ENCODE data around the gene SLC6A17. TPM values are rescaled to one million over a fixed set of nuclear protein-coding genes. Genes with fewer than 3 reads are reported as not detected.

Gene SLC6A17
- total and polyA plus RNA-seq, 5 experiments from 2014 or later: not detected

DNA sequence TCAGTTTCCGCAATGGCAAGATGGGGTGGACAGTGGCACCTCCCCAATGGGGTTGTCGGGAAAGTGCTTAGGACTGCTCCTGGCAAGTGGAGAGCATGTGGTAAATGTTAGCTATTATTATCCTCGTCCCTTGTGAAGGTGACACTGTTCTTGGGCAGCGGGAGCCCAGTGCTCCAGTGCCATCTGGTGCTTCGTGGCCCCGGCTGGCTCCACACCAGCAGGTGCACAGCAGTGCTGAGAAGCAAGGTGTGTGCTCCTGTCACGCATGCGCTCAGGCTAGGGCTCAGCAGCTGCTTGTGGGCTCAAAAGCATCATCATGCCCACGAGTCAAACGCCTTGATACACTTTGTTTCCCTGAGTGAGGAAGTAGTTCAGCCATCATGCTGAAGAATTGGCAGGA is 34.9 kb downstream of the SLC6A17 start:
- H3K9me3 Mint-ChIP-seq: no peaks in the 10 kb centered on the region
- no peak overlapping the region for H3K27ac Mint-ChIP-seq
- no peak for DNase-seq
- POLR2A ChIA-PET: no interaction called here
- no peak for ATAC-seq
- peaks cover 7 to 22% (median 11%) of the 10 kb centered on the region in 5 donors for H3K27me3 Mint-ChIP-seq
- H3K4me1 Mint-ChIP-seq: peaks cover 0 to 6% (median 0%) of the 10 kb centered on the region in 4 donors
- H3K4me3 Mint-ChIP-seq: no peak overlapping the region
- H3K36me3 Mint-ChIP-seq: no peaks in the 10 kb centered on the region

DNA sequence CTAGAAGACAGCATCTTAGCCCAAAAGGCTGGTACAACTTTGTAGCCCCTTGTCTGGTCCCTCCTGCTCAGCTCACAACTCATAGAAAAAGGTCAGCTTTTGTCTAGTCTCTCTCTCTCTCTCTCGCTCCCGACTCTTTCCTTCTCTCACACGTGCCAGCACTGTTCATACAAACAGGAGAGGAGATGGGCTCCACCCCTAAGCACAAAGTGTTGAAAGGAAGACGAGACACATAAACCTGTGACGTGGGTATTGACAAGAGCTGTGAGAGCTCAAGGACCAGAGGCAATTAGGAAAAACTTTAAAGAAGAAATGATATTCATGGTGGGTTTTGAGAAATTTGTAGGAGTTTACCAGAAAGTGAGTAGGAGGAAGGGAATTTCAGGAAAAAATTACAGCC is 36.3 kb downstream of the SLC6A17 start:
- Mint-ChIP-seq H3K36me3 (no peaks in the 10 kb centered on the region), H3K27me3 (peaks cover 7 to 22% (median 11%) of the 10 kb centered on the region in 5 donors), H3K4me3 (no peak overlapping the region), H3K4me1 (peaks cover 0 to 6% (median 0%) of the 10 kb centered on the region in 4 donors), H3K27ac (peak overlapping the region in 1 of 10 donors; percentile 31), H3K9me3 (no peaks in the 10 kb centered on the region)
- POLR2A ChIA-PET: no interaction called here
- no peak for ATAC-seq
- DNase-seq: no peak

DNA sequence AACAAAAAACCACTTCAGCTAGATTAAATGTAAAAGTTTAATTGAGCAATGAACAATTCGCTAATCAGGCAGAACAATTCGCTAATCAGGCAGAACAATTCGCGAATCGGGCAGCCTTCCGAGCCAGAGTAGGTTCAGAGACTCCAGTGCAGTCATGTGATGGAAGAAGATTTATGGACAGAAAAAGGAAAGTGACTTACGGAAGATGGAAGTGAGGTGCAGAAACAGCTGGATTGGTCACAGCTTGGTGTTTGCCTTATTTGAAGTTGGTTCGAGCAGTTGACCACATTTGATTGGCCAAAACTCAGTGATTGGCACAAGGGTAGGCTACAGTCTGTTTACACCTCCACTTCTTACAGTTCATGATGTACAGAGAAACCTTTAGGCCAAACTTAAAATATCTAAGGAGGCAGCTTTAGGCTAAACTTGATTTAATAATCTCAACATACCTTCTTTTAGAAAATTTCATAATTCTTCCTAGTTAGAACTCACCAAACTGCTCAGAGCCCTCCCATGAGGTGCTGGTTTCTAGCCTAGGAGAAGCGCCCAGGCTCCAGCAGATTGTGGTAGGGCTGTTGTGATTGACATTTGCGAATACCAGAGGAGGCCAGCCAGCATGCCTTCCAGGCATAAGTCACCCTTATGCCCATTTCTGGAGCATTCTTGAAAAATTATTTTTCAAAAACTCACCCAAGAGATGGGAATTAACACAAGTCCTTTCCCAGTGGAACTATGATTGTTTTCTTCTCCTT is 37.0 kb downstream of the SLC6A17 start:
- Mint-ChIP-seq H3K36me3 (no peaks in the 10 kb centered on the region), H3K4me1 (peaks cover 0 to 6% (median 0%) of the 10 kb centered on the region in 4 donors), H3K4me3 (no peak overlapping the region), H3K27ac (peak overlapping the region in 2 of 10 donors; percentile 31 to 53), H3K9me3 (no peaks in the 10 kb centered on the region), H3K27me3 (peaks cover 7 to 22% (median 11%) of the 10 kb centered on the region in 5 donors)
- POLR2A ChIA-PET: interaction anchor here (0.8 kb wide), 1 partner anchor 319 kb away, joined by 3 read pairs; no protein-coding TSS in a partner anchor
- no peak for ATAC-seq
- no peak for DNase-seq

DNA sequence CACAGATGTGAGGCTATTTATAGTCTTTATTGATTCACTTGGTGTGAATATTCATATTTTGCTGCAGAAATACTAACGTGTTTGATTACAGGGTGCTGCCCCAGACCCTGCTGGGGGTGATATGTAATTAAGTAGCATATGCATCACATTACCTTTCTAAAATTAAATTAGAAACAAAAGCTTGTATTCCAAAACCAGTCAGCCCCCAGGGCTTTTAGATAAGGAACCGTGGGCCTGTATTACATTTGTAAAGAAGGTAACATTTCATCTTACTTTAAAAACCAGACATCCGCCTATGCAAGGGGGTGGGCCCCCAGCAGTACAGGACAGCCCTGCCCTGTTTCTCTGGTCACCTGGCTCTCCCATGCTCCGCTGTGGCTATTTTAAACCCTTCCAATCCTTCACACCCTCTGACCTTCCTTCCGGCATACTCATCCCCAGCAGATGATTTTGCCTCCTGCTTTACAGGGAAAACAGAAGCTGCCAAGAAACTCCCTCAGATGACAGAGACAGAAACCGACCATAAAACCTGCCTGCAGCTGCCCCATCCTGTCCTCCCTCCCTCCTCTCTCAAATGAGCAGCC is 37.8 kb downstream of the SLC6A17 start:
- no peaks in the 10 kb centered on the region for H3K9me3 Mint-ChIP-seq
- H3K27me3 Mint-ChIP-seq: peaks cover 7 to 22% (median 11%) of the 10 kb centered on the region in 5 donors
- no peaks in the 10 kb centered on the region for H3K36me3 Mint-ChIP-seq
- no peak for ATAC-seq
- H3K4me1 Mint-ChIP-seq: peaks cover 0 to 6% (median 0%) of the 10 kb centered on the region in 4 donors
- H3K27ac Mint-ChIP-seq: no peak overlapping the region
- DNase-seq: no peak
- POLR2A ChIA-PET: interaction anchor here (0.8 kb wide), 1 partner anchor 318 kb away, joined by 3 read pairs; no protein-coding TSS in a partner anchor
- H3K4me3 Mint-ChIP-seq: no peak overlapping the region

DNA sequence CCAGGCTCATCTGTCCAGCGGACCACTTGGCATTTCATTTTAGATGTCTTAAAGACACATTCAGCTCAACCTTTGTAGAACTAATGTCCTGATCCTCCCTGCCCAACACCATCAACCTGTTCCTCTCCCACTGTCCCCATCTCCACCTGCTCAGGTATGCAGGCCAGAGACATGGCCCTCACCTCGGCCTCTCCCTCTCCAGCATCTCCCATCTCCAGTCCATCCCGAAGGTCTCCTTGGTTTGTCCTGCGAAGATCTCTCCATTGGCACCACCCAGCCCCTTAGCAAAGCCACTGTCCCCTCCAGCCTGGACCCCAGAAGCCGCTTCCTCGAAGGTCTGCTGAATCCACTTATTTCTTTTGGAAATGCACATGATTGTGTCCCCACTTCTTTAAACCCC is 38.9 kb downstream of the SLC6A17 start:
- H3K4me3 Mint-ChIP-seq: no peak overlapping the region
- peaks cover 7 to 22% (median 11%) of the 10 kb centered on the region in 5 donors for H3K27me3 Mint-ChIP-seq
- H3K36me3 Mint-ChIP-seq: no peaks in the 10 kb centered on the region
- POLR2A ChIA-PET: no interaction called here
- no peaks in the 10 kb centered on the region for H3K9me3 Mint-ChIP-seq
- peaks cover 0 to 6% (median 0%) of the 10 kb centered on the region in 4 donors for H3K4me1 Mint-ChIP-seq
- no peak for DNase-seq
- no peak overlapping the region for H3K27ac Mint-ChIP-seq
- ATAC-seq: no peak

DNA sequence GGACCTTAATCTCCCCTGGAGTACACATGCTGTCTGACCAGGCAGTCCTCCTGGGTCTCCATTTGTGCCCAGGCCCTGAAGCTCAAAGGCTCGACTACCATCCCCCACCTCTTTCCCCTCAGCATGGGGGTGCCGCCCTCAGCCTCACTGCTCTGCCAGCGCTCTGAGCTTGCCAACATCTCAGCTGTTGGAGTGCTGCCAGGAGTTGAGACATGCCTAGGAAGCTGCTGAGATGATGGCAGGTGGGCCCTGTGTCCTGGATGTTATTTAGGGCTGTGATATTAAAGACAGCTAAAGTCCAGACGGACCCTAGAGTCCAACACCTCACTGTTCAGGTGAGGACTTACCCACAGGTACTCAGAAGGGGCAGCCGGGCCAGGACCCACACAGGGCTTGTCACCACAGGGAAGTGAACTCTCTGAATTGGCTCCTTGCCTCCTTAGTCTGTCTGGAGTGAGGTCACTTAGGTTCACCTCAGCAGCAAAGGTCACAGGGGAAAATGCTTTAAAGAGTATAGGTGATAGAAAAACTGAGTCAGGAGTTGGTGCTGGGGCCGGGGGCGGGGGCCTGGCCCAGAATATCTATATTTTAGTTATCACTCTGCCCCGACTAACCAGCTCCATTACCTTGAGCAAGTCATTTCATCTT is 40.1 kb downstream of the SLC6A17 start:
- Mint-ChIP-seq H3K36me3 (no peaks in the 10 kb centered on the region), H3K27me3 (peaks cover 4 to 14% (median 11%) of the 10 kb centered on the region in 5 donors), H3K9me3 (no peaks in the 10 kb centered on the region), H3K4me3 (no peak overlapping the region), H3K27ac (no peak overlapping the region), H3K4me1 (peaks cover 0 to 6% (median 0%) of the 10 kb centered on the region in 4 donors)
- no peak for ATAC-seq
- DNase-seq: no peak
- POLR2A ChIA-PET: no interaction called here

DNA sequence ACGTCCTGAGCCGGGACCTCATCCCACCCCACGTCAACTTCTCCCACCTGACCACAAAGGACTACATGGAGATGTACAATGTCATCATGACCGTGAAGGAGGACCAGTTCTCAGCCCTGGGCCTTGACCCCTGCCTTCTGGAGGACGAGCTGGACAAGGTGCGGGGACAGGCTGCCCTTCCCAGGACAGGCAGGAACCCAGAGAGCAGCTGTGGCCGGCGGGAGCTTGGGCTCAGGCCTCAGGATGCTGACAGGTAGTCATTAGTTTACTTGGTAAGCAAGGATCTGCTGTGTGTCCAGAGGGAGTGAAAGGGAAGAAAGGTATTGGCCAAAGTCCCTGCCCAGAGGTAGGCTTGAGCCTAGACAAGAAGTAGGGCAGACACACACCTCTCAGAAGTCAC is 42.2 kb downstream of the SLC6A17 start:
- ATAC-seq (no peak), DNase-seq (no peak)
- no peak overlapping the region for H3K27ac Mint-ChIP-seq
- H3K36me3 Mint-ChIP-seq: no peaks in the 10 kb centered on the region
- no peaks in the 10 kb centered on the region for H3K9me3 Mint-ChIP-seq
- H3K4me3 Mint-ChIP-seq: no peak overlapping the region
- POLR2A ChIA-PET: no interaction called here
- H3K27me3 Mint-ChIP-seq: peaks cover 0 to 14% (median 6%) of the 10 kb centered on the region in 5 donors
- peaks cover 0 to 10% (median 5%) of the 10 kb centered on the region in 4 donors for H3K4me1 Mint-ChIP-seq

DNA sequence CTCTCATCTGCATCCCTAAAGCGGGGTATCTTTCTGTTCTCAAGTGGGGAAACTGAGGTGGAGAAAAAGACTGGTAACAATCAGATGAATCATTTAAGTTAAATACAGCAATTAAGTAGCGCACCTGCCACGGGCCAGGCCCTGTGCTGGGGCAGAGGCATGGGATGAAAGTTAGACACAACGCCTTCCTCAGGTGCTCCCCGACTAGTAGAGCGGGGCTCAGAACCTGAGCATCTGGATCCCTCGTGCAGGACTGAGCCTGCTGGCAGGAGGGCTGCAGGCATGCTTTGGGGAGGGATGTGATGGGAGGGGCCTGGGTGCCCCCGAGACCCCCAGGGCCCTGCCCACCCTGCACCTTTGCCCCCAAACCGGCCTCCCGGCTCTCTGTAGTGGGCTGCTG is 44.9 kb downstream of the SLC6A17 start:
- DNase-seq (no peak), ATAC-seq (no peak)
- Mint-ChIP-seq H3K4me3 (no peak overlapping the region), H3K27me3 (no peaks in the 10 kb centered on the region), H3K4me1 (peaks cover 0 to 6% (median 4%) of the 10 kb centered on the region in 4 donors), H3K27ac (no peak overlapping the region), H3K36me3 (no peaks in the 10 kb centered on the region), H3K9me3 (no peaks in the 10 kb centered on the region)
- POLR2A ChIA-PET: no interaction called here

DNA sequence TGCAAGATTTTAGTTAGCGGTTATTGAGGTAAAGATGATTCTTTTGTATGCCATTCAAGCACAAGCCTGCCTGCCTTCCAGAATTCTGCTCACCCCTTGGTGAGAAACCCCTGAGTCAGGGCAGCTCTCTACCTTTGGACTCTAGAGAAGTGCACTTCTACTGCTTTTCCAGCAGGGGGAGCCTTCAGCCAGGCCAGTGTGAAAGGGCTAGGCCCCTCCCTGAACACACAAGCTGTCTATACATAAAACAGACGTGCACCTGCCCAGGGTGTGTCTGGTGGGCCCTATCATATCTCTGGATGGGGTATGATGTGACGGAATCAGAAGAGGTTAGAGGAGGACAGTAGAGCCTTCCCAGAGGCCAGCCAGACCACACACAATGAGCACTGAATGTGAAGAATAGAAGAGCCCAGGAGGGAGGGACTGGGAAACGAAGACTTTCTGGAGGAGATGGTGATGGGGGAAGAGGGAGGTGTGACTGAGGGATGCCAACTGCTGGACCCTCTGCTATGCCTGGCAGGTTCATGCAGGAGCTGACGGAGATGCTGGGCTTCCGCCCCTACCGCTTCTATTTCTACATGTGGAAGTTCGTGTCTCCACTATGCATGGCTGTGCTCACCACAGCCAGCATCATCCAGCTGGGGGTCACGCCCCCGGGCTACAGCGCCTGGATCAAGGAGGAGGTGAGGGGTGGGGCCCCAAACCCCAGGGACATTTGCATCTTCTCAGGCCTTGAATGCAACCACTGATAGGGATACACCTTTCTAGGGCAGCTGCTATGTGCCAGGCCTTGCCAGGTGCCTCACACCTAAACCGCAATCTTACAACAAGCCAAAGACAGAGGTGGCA is 46.8 kb downstream of the SLC6A17 start:
- DNase-seq (peak; percentile 27 to 75 (median 56)), ATAC-seq (peak; percentile 97 to 98)
- H3K27me3 Mint-ChIP-seq: no peaks in the 10 kb centered on the region
- no peak overlapping the region for H3K4me3 Mint-ChIP-seq
- no peaks in the 10 kb centered on the region for H3K36me3 Mint-ChIP-seq
- H3K4me1 Mint-ChIP-seq: peaks cover 0 to 6% (median 4%) of the 10 kb centered on the region in 4 donors
- H3K9me3 Mint-ChIP-seq: no peaks in the 10 kb centered on the region
- POLR2A ChIA-PET: interaction anchor here (0.7 to 2.0 kb wide), 3 partner anchors 11 to 263 kb away, joined by 4 to 7 read pairs (median 4); no protein-coding TSS in a partner anchor
- H3K27ac Mint-ChIP-seq: peak overlapping the region in 2 of 10 donors; percentile 66 to 79

DNA sequence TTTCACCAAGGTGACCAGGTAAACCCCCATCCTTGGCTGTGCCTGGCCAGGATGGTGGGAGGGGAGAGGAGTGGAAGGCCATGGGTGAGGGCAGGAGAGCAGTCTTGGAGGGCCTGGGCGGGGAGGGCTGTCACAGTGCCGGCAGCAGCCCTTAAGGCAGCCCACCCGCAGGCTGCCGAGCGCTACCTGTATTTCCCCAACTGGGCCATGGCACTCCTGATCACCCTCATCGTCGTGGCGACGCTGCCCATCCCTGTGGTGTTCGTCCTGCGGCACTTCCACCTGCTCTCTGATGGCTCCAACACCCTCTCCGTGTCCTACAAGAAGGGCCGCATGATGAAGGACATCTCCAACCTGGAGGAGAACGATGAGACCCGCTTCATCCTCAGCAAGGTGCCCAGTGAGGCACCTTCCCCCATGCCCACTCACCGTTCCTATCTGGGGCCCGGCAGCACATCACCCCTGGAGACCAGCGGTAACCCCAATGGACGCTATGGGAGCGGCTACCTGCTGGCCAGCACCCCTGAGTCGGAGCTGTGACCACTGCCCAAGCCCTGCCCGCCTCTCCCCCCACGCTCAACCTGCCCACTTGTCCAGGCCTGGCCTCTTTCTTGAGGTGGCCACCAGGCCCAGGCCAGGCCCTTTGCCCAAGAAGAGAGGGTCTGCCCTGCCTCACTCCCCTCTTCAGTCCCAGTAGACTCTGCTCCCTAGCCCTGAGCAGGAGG is 47.8 kb downstream of the SLC6A17 start:
- no peaks in the 10 kb centered on the region for H3K9me3 Mint-ChIP-seq
- no peak overlapping the region for H3K4me3 Mint-ChIP-seq
- H3K36me3 Mint-ChIP-seq: no peaks in the 10 kb centered on the region
- POLR2A ChIA-PET: interaction anchor here (1.5 kb wide), 1 partner anchor 115 kb away, joined by 4 read pairs; no protein-coding TSS in a partner anchor
- DNase-seq (no peak), ATAC-seq (no peak)
- peaks cover 4 to 11% (median 5%) of the 10 kb centered on the region in 4 donors for H3K4me1 Mint-ChIP-seq
- H3K27ac Mint-ChIP-seq: peak overlapping the region in 1 of 10 donors; percentile 7
- H3K27me3 Mint-ChIP-seq: no peaks in the 10 kb centered on the region

DNA sequence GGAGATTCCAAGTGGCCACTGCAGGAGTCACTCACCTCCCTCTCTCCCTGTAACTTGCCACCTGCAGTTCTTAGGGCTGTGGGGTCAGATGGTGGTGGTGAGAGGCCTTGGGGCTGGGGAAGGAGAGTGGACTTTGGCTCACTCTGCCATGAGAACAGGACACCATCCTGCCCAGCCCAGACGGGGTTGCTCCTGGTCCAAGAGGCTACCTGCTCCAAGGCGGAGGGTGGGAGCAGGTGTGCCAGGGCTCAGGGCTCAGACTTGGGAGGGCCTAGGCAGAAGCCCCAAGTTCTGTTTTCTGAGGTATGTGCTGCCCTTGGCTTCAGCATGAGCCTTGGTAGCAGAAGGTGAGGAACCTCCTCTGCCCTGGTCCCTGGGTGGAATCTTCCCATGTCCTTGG is 48.5 kb downstream of the SLC6A17 start:
- Mint-ChIP-seq H3K4me3 (no peak overlapping the region), H3K27me3 (no peaks in the 10 kb centered on the region), H3K27ac (no peak overlapping the region), H3K9me3 (no peaks in the 10 kb centered on the region), H3K4me1 (peaks cover 8 to 16% (median 12%) of the 10 kb centered on the region in 4 donors), H3K36me3 (no peaks in the 10 kb centered on the region)
- DNase-seq: no peak
- no peak for ATAC-seq
- POLR2A ChIA-PET: no interaction called here

DNA sequence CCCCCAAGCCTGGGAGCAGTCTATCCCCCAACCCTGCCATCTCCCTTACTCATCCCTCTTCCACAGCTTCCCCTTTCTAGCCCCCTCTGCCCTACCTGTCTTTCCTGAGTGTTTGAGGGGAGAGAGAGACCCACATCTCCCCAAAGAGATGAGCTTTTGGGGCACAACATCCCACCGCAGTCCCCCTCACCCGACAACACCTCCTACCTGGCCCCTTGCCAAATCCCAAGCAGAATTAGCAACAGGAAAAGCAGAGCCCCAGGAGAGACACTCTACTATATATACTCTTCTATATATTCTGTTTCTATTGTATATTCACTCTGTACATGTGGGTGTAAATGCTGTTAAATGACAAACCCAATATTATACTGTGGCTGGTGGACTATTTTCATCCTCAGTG is 49.9 kb downstream of the SLC6A17 start:
- DNase-seq (no peak), ATAC-seq (no peak)
- POLR2A ChIA-PET: no interaction called here
- Mint-ChIP-seq H3K9me3 (no peaks in the 10 kb centered on the region), H3K4me1 (peaks cover 8 to 19% (median 13%) of the 10 kb centered on the region in 4 donors), H3K36me3 (no peaks in the 10 kb centered on the region), H3K4me3 (no peak overlapping the region), H3K27ac (peak overlapping the region in 2 of 10 donors; percentile 50 to 76), H3K27me3 (no peaks in the 10 kb centered on the region)
